DND-41 (cell line): ENCODE measurements around the gene SLC43A1.
"Not testable (repeated sequence)": the region's sequence is repeated elsewhere in the genome, so short reads cannot be mapped to it uniquely, and the experiment has no call there.

Experiments used
- ATAC-seq: fragments of 200-7000 bp; cut with Tn5 transposase; 3 replicates; pipeline ENCODE4 v1.9.1; 2021; ENCODE audit warnings: low read depth; ENCODE audit not compliant: insufficient read depth
- DNase-seq: peaks from one replicate; pipeline ENCODE4 v3.0.0-alpha.2; 2020
- H2AFZ ChIP-seq: 2 replicates; pipeline ENCODE4 v1.6.0; 2012; ENCODE audit warnings: low read depth, low read length
- H3K27ac ChIP-seq: 2 replicates; pipeline ENCODE4 v1.5.1; 2012; ENCODE audit warnings: low read length, inconsistent platforms
- H3K27me3 ChIP-seq: fragments of 200-600 bp; sonication (generic); 2 replicates; pipeline ENCODE4 v1.6.0; 2012; ENCODE audit warnings: low read length, mild to moderate bottlenecking, inconsistent platforms; ENCODE audit not compliant: insufficient read depth, poor library complexity
- H3K36me3 ChIP-seq: 2 replicates; pipeline ENCODE4 v1.5.1; 2012; ENCODE audit warnings: low read length, inconsistent platforms; ENCODE audit not compliant: insufficient read depth
- H3K4me1 ChIP-seq: 2 replicates; pipeline ENCODE4 v1.5.1; 2012; ENCODE audit warnings: mild to moderate bottlenecking, low read length; ENCODE audit not compliant: insufficient read depth
- H3K4me2 ChIP-seq: 2 replicates; pipeline ENCODE4 v1.6.0; 2012; ENCODE audit warnings: mild to moderate bottlenecking, moderate library complexity, low read length, inconsistent platforms; ENCODE audit not compliant: insufficient read depth
- H3K4me3 ChIP-seq, 2 experiments: fragments of 200-600 bp in 1 of 2; shearing (Covaris generic) in 1 of 2; 2 replicates each; pipeline ENCODE4 v1.5.1; 2012 to 2016; ENCODE audit warnings: inconsistent platforms in 2 of 2, low read length in 2 of 2, mild to moderate bottlenecking in 2 of 2, low read depth in 1 of 2, moderate library complexity in 1 of 2
- H3K79me2 ChIP-seq: 2 replicates; pipeline ENCODE4 v1.6.0; 2012; ENCODE audit warnings: low read length, inconsistent platforms; ENCODE audit not compliant: insufficient read depth
- H3K9ac ChIP-seq: 2 replicates; pipeline ENCODE4 v1.6.0; 2012; ENCODE audit warnings: low read depth, mild to moderate bottlenecking, inconsistent platforms, low read length, moderate library complexity
- H3K9me3 ChIP-seq: 2 replicates; pipeline ENCODE4 v1.5.1; 2012; ENCODE audit warnings: low read length, moderate library complexity, mild to moderate bottlenecking, inconsistent platforms; ENCODE audit not compliant: insufficient read depth, severe bottlenecking
- H4K20me1 ChIP-seq: 2 replicates; pipeline ENCODE4 v1.6.0; 2012; ENCODE audit warnings: low read length; ENCODE audit not compliant: insufficient read depth
- CTCF ChIP-seq: IDR thresholded peaks from 2 replicates; pipeline ENCODE4 v1.5.1; 2012; ENCODE audit warnings: borderline replicate concordance, low read length, moderate library complexity, mild to moderate bottlenecking; ENCODE audit not compliant: poor library complexity, severe bottlenecking; ENCODE audit errors: extremely low read depth
- EZH2 ChIP-seq: IDR thresholded peaks from 3 replicates; pipeline ENCODE4 v1.6.1; 2012; ENCODE audit warnings: borderline replicate concordance, low read depth, mild to moderate bottlenecking, moderate library complexity, low read length, inconsistent platforms; ENCODE audit not compliant: severe bottlenecking

SLC43A1 gene

GRCh38 chr11:57456960-57457642 is 58.4 kb downstream of the SLC43A1 start:
- Histone ChIP-seq H3K9me3 (no peaks in the 10 kb centered on the region), H2AFZ (no peak overlapping the region), H4K20me1 (peaks cover 7% of the 10 kb centered on the region), H3K27me3 (peaks cover 39% of the 10 kb centered on the region), H3K4me3 (no peak overlapping the region), H3K4me2 (no peak overlapping the region; the same call in 1 of the 2 replicates), H3K79me2 (no peaks in the 10 kb centered on the region), H3K9ac (no peak overlapping the region), H3K27ac (no peak overlapping the region), H3K4me1 (peaks cover 39% of the 10 kb centered on the region), H3K36me3 (no peaks in the 10 kb centered on the region)
- ATAC-seq (peak; percentile 44), DNase-seq (peak; percentile 74)
- TF ChIP-seq CTCF (peak; percentile 97), EZH2 (no peak)

DNA sequence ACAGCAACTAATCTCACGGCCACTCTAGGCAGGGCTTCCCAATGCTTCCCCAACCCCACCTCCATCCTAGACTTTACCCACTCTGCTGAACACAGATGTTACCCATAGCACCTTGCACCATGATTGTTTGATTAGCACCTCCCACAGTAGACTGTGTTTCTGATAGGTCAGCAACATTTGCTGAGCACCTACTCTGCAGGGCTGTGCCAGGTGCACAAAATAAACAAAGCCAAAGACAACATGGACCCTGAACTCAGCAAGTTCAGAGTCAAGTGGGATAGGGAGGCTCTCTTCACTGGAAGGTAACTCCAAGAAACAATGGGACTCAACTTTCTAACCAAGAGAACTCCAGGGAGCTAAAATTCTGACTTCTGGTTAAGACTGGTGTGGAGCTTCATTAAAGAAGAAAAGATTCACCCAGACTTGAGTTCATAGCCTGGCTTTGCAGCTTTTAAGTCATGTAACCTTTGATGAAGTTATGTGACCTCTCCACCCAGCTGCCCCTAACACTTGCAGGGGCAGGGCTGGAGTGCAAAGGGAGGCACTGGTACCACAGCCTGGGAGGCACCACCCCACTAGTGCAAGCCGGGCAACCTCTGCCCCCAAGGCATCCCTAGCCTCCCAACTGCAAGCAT is 61.8 kb downstream of the SLC43A1 start:
- no peak overlapping the region for H3K9ac ChIP-seq

GRCh38 chr11:57446055-57446454 is 69.4 kb downstream of the SLC43A1 start:
- H4K20me1 ChIP-seq, result no peaks in the 10 kb centered on the region
- peaks cover 4% of the 10 kb centered on the region for H3K27me3 ChIP-seq
- no peaks in the 10 kb centered on the region for H3K36me3 ChIP-seq
- H2AFZ ChIP-seq, result no peak overlapping the region
- H3K4me3 ChIP-seq, result no peak overlapping the region
- H3K9me3 ChIP-seq, result no peaks in the 10 kb centered on the region
- H3K79me2 ChIP-seq, result no peaks in the 10 kb centered on the region
- H3K4me2 ChIP-seq, result no peak overlapping the region
- DNase-seq, result no peak
- TF ChIP-seq CTCF (no peak), EZH2 (no peak)
- H3K27ac ChIP-seq, result no peak overlapping the region
- H3K9ac ChIP-seq, result no peak overlapping the region
- ATAC-seq, result no peak
- H3K4me1 ChIP-seq, result no peaks in the 10 kb centered on the region

More for the DNA sequence above, 61.8 kb downstream of the SLC43A1 start:
- Histone ChIP-seq H3K4me2 (no peak overlapping the region), H3K36me3 (no peaks in the 10 kb centered on the region), H3K79me2 (no peaks in the 10 kb centered on the region), H3K27me3 (peaks cover 21% of the 10 kb centered on the region), H3K4me1 (peaks cover 10% of the 10 kb centered on the region), H3K27ac (no peak overlapping the region), H2AFZ (no peak overlapping the region), H3K9me3 (no peaks in the 10 kb centered on the region), H4K20me1 (no peaks in the 10 kb centered on the region), H3K4me3 (no peak overlapping the region)
- TF ChIP-seq EZH2, result no peak
- TF ChIP-seq CTCF, result no peak
- no peak for ATAC-seq
- no peak for DNase-seq

GRCh38 chr11:57445122-57445394 is 70.4 kb downstream of the SLC43A1 start:
- H3K27me3 ChIP-seq, H3K4me2 ChIP-seq, H3K4me1 ChIP-seq, H3K9ac ChIP-seq, H3K4me3 ChIP-seq, H3K27ac ChIP-seq, H2AFZ ChIP-seq, ATAC-seq, H3K9me3 ChIP-seq, H3K79me2 ChIP-seq, H4K20me1 ChIP-seq, H3K36me3 ChIP-seq, DNase-seq: not testable (repeated sequence)
